ENCODE results near the gene RFXANK.

The RFXANK gene

GRCh38 chr19:19192910-19193423 lies 909 bp downstream of the RFXANK start:
- H3K36me3 ChIP-seq (ENCODE audit: insufficient read depth, low read length): peaks cover 19% of the 10 kb centered on the region
- peak overlapping the region; percentile 78 for H3K4me2 ChIP-seq (ENCODE audit: insufficient read depth, low read length)
- H3K9ac ChIP-seq (ENCODE audit: low read depth, low read length): peak overlapping the region; percentile 68
- peak overlapping the region; percentile 83 for H3K27ac ChIP-seq (ENCODE audit: low read length)
- peaks cover 44% of the 10 kb centered on the region for H3K4me1 ChIP-seq (ENCODE audit: insufficient read depth, low read length)
- DNase-seq (no peak), ATAC-seq (ENCODE audit: insufficient read depth, low read depth) (peak; percentile 4; the same call in 2 of the 3 replicates)
- peak overlapping the region; percentile 44 to 64; a peak in 3 of 4 replicates for H3K4me3 ChIP-seq (ENCODE audit: low read depth in 1 of 2, low read length in 2 of 2)
- no peak for TF ChIP-seq CTCF (IDR thresholded peaks at IDR 0.05; ENCODE audit: borderline replicate concordance, extremely low read depth, low read length, poor library complexity, severe bottlenecking)
- TF ChIP-seq EZH2 (IDR thresholded peaks at IDR 0.05; ENCODE audit: borderline replicate concordance, low read depth, low read length, severe bottlenecking): no peak
- H3K79me2 ChIP-seq (ENCODE audit: insufficient read depth, low read length): peaks cover 60% of the 10 kb centered on the region
- peak overlapping the region; percentile 86 for H2AFZ ChIP-seq (ENCODE audit: low read depth, low read length)
- peaks cover 19% of the 10 kb centered on the region for H4K20me1 ChIP-seq (ENCODE audit: insufficient read depth, low read length)
- H3K27me3 ChIP-seq (ENCODE audit: insufficient read depth, low read length, poor library complexity): no peaks in the 10 kb centered on the region
- H3K9me3 ChIP-seq (ENCODE audit: insufficient read depth, low read length, severe bottlenecking): no peaks in the 10 kb centered on the region

GRCh38 chr19:19193926-19194325 lies 1.9 kb downstream of the RFXANK start:
- Histone ChIP-seq H3K27ac (ENCODE audit: low read length) (no peak overlapping the region), H3K9ac (ENCODE audit: low read depth, low read length) (peak overlapping the region; percentile 68; the same call in 1 of the 2 replicates), H3K36me3 (ENCODE audit: insufficient read depth, low read length) (peaks cover 28% of the 10 kb centered on the region), H3K4me2 (ENCODE audit: insufficient read depth, low read length) (peak overlapping the region; percentile 78), H3K27me3 (ENCODE audit: insufficient read depth, low read length, poor library complexity) (no peaks in the 10 kb centered on the region), H4K20me1 (ENCODE audit: insufficient read depth, low read length) (peaks cover 19% of the 10 kb centered on the region), H3K4me3 (ENCODE audit: low read depth in 1 of 2, low read length in 2 of 2) (peak overlapping the region in 1 of 2 experiments; percentile 64; a peak in 1 of 4 replicates), H3K79me2 (ENCODE audit: insufficient read depth, low read length) (peaks cover 57% of the 10 kb centered on the region), H3K9me3 (ENCODE audit: insufficient read depth, low read length, severe bottlenecking) (no peaks in the 10 kb centered on the region), H2AFZ (ENCODE audit: low read depth, low read length) (no peak overlapping the region), H3K4me1 (ENCODE audit: insufficient read depth, low read length) (peaks cover 43% of the 10 kb centered on the region)
- TF ChIP-seq CTCF (IDR thresholded peaks at IDR 0.05; ENCODE audit: borderline replicate concordance, extremely low read depth, low read length, poor library complexity, severe bottlenecking) (no peak), EZH2 (IDR thresholded peaks at IDR 0.05; ENCODE audit: borderline replicate concordance, low read depth, low read length, severe bottlenecking) (no peak)
- ATAC-seq (ENCODE audit: insufficient read depth, low read depth): no peak
- no peak for DNase-seq

GRCh38 chr19:19201697-19202630 lies 9.9 kb downstream of the RFXANK start:
- Histone ChIP-seq H3K36me3 (ENCODE audit: insufficient read depth, low read length) (peaks cover 41% of the 10 kb centered on the region), H4K20me1 (ENCODE audit: insufficient read depth, low read length) (peaks cover 3% of the 10 kb centered on the region; the same call in 1 of the 2 replicates), H3K9ac (ENCODE audit: low read depth, low read length) (peak overlapping the region; percentile 86), H3K4me2 (ENCODE audit: insufficient read depth, low read length) (peak overlapping the region; percentile 87), H2AFZ (ENCODE audit: low read depth, low read length) (no peak overlapping the region), H3K79me2 (ENCODE audit: insufficient read depth, low read length) (peaks cover 24% of the 10 kb centered on the region), H3K9me3 (ENCODE audit: insufficient read depth, low read length, severe bottlenecking) (no peaks in the 10 kb centered on the region), H3K27me3 (ENCODE audit: insufficient read depth, low read length, poor library complexity) (no peaks in the 10 kb centered on the region), H3K4me3 (ENCODE audit: low read depth in 1 of 2, low read length in 2 of 2) (peak overlapping the region; percentile 97 to 99; a peak in 3 of 4 replicates), H3K4me1 (ENCODE audit: insufficient read depth, low read length) (peaks cover 26% of the 10 kb centered on the region), H3K27ac (ENCODE audit: low read length) (peak overlapping the region; percentile 92)
- TF ChIP-seq CTCF (IDR thresholded peaks at IDR 0.05; ENCODE audit: borderline replicate concordance, extremely low read depth, low read length, poor library complexity, severe bottlenecking) (no peak), EZH2 (IDR thresholded peaks at IDR 0.05; ENCODE audit: borderline replicate concordance, low read depth, low read length, severe bottlenecking) (no peak)
- ATAC-seq (ENCODE audit: insufficient read depth, low read depth) (no peak), DNase-seq (no peak)
